ENCODE data around the gene ANKRD53.

DNA sequence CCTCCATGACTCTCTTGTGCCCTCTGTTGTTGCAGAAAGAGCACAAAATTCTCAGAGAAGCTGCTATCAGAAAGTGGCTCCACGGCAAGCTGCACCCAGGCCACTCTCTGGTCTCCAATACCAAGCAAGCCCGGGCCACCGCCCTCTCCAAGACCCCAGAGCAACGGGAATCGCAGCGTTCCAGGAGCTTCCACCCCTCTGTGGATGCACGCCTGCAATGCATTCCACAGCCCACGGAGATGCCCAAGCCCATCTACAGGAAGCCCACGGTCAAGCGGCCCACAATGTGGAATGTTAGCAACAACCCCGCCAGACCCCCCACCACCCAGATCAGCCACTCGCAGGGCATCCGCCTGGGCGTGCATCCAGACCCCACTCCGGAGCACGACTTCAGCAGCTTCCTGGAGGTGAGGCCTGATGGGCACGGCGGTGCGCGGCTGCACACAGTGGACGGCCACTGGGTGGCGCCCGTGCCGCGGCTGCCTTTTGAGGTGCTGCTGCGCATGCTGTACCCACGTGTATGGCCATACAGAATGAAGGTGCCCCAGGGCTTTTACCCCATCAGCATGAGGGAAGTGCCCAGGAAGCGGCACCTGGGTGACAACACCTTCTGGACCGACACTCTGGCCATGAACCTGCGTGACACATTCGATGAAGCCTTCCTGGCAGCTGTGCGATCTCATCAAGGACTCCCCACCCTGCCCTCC lies 6.3 kb downstream of the ANKRD53 start:
- TF ChIP-seq, protein P1, sequence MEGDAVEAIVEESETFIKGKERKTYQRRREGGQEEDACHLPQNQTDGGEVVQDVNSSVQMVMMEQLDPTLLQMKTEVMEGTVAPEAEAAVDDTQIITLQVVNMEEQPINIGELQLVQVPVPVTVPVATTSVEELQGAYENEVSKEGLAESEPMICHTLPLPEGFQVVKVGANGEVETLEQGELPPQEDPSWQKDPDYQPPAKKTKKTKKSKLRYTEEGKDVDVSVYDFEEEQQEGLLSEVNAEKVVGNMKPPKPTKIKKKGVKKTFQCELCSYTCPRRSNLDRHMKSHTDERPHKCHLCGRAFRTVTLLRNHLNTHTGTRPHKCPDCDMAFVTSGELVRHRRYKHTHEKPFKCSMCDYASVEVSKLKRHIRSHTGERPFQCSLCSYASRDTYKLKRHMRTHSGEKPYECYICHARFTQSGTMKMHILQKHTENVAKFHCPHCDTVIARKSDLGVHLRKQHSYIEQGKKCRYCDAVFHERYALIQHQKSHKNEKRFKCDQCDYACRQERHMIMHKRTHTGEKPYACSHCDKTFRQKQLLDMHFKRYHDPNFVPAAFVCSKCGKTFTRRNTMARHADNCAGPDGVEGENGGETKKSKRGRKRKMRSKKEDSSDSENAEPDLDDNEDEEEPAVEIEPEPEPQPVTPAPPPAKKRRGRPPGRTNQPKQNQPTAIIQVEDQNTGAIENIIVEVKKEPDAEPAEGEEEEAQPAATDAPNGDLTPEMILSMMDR (IDR thresholded peaks at IDR 0.05; ENCODE audit: poor library complexity, severe bottlenecking) = peak; percentile 63
- TF ChIP-seq SMC3 (conservative IDR thresholded peaks at IDR 0.05; ENCODE audit: poor library complexity) (peak; percentile 48), EP300 (conservative IDR thresholded peaks at IDR 0.05; ENCODE audit: poor library complexity, severe bottlenecking) (no peak), TAF1 (IDR thresholded peaks at IDR 0.05; ENCODE audit: low read depth) (no peak)

Measured in neural cell (in vitro differentiated cells).